GM18870 (cell line): ENCODE measurements around the gene PCSK4.
"Not testable (repeated sequence)": the region's sequence is repeated elsewhere in the genome, so short reads cannot be mapped to it uniquely, and the experiment has no call there.

ENCODE experiments used
- ATAC-seq: cut with Tn5 transposase; IDR thresholded peaks from one replicate; pipeline ENCODE4 v1.9.1; 2021; ENCODE audit warnings: moderate library complexity; ENCODE audit not compliant: unreplicated experiment

Gene PCSK4

DNA sequence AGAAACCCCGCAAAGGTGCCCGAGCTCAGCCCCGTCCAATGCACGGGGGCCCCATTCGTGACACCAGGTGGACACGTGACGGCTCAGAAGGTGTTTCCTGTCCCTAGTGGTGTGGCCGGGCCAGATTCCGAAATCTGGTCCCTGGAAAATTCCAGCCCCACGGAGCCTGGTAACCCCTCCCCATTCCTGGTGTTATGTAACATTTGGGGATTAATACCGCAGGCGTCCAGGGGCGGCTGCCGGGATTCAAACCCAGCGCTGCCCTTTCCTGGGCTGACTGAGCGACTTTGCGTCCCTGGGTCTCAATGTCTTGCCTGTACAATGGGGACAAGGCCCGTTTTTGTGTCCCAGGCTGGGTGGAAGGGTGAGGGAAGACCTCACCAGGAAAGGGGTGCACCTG lies 32.7 kb upstream of the PCSK4 start:
- no peak for ATAC-seq

- ATAC-seq: no peak
Observed at GRCh38 chr19:1522061-1522460, 31.9 kb upstream of the PCSK4 start.

- ATAC-seq: no peak
Observed at GRCh38 chr19:1521636-1522035, 31.5 kb upstream of the PCSK4 start.

DNA sequence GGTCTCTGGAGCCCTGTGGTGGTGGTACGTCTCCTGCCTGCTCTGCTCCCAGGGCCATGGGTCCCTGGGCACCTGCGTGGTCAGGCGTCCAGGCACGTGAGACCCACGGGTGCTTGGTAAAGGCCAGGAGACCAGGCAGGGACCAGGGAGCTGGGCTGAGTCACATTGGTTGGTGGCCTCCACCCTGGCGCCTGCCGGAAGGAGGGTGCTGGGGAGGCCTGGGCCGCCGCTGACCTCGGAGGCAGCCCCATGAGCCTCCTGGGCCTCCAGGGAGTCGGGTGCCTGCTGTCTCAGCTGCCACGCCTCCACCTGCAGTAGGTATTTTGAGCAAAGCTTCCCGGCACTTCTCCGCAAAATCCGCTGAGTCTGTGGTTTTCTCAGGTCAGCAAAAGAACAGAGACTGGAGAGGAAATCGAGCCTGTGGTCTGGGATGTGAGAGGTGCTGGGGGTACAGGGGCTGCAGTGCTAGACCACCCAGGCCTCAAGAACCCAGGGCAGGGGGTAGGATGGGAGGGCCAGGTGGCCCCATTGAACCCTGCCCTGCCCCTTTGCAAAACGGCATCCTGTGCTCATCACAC lies 30.1 kb upstream of the PCSK4 start:
- no peak for ATAC-seq

DNA sequence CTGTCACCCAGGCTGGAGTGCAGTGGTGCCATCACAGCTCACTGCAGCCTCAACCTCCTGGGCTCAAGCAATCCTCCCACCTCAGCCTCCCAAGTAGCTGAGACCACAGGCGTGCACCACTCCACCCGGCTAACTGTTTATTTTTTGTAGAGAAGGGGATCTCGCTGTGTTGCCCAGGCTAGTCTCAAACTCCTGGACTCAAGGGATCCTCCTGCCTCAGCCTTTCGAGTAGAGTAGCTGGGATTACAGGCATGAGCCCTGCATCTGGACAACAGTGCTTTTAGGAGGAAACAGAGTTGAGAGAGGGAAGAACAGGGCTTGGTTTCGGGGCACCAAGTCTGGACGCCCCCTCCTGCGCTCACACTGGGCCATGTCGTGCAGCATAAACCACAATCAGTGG lies 29.7 kb upstream of the PCSK4 start:
- not testable (repeated sequence) for ATAC-seq

DNA sequence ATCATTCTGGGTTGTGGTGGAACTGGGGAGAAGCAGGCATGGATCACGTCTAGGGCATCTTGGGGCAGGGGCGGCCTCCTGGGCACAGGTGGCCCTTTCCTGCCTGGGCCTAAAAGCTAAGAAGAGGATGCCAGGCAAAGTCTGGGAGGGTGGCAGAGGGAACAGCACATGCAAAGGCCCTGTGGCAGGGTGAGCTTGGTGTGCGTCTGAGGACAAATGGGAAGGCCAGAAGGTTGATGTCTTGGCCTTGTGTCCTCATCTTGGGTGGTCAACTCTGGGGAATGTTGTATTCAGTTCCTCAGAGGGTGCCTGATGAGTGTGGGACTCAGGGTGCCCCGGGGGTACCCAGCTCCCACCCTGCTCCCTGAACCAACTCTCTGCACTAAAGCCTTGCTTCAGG lies 28.3 kb upstream of the PCSK4 start:
- ATAC-seq: no peak

GRCh38 chr19:1516395-1516753 lies 26.2 kb upstream of the PCSK4 start:
- ATAC-seq: no peak

GRCh38 chr19:1514986-1515721 lies 25.0 kb upstream of the PCSK4 start:
- no peak for ATAC-seq

DNA sequence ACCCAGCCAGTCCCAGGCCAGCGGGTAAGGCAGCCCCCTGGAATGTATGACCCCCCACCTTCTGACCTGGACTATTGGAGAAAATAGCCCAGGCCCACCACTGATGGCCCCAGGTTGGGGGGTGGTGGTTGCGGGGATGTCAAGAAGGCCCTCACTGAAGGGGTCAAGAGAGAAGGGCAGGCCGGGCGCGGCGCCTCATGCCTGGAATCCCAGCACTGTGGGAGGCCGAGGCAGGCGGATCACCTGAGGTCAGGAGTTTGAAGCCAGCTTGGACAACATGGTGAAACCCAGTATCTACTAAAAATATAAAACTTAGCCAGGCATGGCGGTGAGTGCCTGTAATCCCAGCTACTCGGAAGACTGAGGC lies 24.1 kb upstream of the PCSK4 start:
- ATAC-seq: no peak

DNA sequence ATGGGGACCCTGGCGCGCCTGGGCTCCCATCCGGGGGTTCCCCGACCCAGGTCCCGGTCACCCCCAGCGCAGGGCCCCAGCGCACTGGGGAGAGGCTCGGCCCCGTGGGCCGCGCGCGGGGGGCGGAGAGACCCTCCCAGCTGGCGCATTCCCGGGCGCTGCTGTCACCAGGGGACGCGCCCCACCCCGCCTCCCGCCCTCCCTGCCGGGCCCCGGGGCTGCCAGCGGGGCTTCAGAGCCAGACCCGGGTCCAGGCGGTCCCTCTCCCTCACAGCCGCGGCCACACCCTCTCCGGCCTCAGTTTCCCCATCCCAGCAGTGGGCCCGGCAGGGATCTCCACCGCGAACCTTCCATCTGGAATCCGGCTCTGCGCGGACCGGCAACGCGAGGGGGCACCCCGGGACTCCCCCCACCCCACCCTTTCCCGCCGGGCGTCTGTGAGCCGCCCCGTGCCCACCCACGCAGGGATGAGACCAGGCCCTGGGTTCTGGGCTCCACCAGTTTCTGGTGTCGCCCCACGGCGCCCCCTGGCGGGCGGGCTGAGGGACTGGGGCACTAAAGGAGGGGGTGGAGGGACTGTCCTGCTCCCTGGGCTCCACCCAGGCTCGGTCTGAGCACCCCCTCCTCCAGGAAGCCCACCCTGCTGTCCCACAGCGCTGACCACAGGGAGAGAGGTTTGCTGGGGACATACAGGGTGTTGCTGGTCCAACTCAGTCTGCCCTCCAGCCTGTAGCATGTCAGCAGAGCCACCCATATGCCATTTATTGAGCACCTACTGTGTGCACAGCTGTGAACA lies 23.5 kb upstream of the PCSK4 start:
- no peak for ATAC-seq

DNA sequence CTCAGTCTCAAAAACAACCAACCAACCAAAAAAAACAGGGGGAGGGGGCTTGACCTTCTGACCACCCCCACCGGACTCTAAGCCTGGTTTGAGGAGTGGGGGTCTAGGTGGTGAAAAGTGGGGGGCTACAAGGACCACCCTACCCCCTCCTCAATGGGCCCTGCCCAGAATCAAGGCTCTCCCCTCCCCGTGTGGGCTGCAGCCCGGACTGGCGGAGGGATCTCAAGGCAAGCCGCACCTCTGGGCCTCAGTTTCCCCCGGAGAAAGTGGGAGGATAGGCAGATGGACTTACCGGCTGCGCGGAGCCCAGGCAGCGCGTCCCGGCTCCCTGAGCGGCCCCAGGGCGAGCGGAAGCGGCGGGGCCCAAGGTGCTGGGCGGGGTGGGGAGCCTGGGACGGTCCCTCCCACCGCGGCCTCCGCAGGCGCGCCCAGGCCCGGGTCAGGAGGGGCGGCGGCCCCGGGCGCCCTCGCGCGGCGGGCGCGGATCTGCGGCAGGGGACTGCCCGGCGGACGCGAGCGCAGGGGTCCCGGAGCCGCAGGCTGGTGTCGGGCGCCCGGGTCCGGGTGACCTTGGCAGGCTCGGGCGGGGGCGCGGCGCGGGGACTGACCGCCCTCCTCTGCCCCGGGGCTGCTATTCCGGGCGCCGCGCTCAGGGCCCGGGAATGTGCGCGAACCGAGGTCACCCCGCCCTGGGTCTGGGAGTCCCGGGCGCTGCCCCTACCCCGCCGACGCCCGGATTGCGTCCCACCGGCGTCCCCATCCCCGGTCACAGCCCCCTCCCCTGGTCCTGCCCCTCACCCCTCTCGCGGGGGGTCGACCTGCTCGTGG lies 22.7 kb upstream of the PCSK4 start, which contains the start of gene ADAMTSL5:
Gene ADAMTSL5 (minus strand): TSS at position 349 of the 828 bp plus-strand sequence. CDS start 2,076 bp downstream, outside the sequence.
- ATAC-seq: no peak

DNA sequence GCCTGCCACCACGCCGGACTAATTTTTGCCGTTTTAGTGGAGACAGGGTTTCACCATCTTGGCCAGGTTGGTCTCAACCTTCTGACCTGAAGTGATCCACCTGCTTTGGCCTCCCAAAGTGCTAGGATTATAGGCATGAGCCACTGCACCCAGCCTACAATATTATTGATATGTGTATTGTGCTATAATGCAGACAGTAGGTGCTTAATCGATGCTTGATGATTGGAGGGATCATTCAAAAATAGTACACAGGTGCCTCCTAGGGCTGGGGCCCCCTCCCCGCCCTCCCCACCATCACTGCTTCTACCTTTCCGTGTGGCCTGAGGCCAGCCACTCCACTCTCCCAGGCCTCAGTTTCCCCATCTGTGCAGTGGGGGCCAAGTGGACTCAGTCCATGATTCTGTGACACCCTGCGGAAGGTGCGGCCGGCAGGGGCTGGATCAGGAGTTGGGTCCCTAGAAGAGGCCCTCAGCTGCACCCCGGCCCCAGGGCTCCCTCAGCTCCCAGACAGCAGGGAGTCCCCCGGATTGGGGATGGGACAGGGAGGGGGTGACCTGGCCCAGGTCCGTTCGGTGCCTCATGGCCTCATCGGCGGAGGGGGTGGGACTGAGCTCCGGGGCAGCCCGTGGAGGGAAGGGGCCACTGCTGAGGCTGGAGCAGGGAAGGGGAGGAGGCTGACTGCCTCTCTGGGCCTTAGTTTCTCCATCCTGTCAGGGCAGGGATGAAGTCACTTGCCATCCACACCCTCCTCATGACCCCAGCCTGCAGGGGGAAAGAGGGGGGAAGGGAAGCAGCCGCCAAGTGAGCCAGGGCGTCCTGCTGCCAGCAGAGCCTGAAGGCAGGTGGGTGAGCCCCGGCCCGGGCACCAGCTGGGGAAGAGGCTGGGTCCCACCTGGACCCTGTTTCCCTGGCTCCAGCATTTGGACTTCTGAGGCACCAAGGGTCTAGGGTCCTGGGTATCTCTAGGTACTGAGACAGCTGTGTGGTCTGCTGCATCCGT lies 21.5 kb upstream of the PCSK4 start:
- no peak for ATAC-seq

DNA sequence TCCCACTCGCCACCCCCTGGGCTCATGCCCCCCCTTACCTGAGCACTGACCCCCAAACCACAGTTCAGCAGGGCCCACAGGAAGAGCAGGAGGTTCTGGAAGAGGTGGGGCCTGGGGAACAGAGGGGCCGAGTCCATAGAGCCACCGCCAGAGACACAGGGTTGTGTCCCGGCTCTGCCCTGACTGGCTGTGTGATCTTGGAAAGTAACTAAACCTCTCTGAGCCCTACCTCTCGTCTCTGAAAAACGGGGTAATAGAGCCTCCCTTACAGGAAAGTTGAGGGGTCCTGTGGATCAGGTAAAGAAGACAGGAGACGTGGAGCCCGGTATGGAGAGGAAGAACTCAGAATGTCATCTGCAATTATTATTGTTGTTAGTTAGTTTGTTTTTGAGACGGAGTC lies 20.7 kb upstream of the PCSK4 start:
- ATAC-seq: no peak

GRCh38 chr19:1510442-1510806 lies 20.3 kb upstream of the PCSK4 start:
- no peak for ATAC-seq

- ATAC-seq: no peak
Observed at GRCh38 chr19:1509602-1510441, 19.7 kb upstream of the PCSK4 start.

- no peak for ATAC-seq
Observed at GRCh38 chr19:1508507-1508856, 18.3 kb upstream of the PCSK4 start.

DNA sequence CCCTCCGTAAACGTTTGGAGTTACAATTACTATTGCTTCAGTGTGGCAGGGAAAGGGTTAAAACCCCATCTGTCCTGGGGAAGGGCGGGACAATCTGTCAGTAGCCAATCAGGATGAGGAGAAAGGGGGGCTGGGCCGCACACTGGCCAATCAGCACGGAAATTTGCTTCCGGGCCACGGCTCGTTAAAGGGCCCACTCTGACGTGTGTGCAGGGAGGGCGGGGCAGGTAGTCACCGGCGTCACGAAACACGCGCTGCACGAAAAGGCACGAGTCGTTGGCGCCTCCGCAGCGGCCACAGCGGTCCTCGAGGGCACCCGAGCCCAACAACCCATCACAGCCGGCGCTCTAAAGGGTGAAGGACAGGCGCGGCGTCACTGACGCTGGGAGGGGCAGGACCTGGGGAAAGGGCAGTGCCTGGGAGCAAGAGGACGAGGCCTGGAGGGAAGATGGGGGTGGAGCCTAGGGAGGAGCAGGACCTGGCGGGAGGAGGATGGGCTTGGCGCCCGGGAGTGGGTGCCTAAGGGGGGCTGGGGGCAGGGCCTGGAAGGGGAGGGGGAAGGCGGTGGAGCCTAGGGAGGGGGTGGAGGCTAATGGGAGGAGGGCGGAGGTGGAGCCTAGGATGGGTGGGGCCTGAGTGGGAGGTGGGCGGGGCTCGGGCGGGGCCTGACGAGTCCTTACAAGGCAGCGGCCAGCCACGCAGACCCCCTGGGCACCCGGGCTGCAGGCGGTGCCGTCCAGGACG lies 17.8 kb upstream of the PCSK4 start:
- no peak for ATAC-seq

DNA sequence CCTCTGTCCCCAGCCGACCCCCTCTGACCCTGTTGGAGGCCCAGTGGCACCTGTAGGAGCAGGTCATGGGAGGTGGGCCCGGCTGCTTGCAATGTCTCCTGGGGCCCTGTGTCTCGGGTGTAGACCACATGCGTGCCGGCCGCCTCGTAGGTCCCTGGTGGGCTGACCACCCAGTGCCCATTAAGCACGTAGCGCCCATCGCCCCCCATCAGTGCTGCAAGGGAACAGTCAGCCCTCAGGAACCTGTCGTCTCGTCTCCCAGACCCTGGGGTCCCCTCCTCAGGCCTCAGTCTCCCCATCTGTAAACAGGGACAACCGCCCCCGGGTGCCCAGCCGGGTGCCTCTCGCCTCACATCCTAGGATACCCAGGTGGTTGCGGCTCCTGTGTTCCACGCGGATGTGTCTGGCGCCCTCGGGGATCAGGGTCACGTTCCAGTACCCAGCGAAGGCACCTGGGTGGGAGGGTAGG lies 17.1 kb upstream of the PCSK4 start:
- ATAC-seq: no peak
